Natural killer cell (primary cell): ENCODE measurements around the gene CTBP1. TPM values are rescaled to one million over a fixed set of nuclear protein-coding genes. Genes with fewer than 3 reads are reported as not detected.

Experiments
- ATAC-seq, 3 donors: fragments of 150-1000 bp in 2 of 3; fragments of 200-7000 bp in 1 of 3; cut with Tn5 transposase; 1 replicate in 1 of 3; 2 replicates in 2 of 3; pipeline ENCODE4 v1.10.0; 2021; ENCODE audit warnings: mild to moderate bottlenecking in 2 of 3, moderate library complexity in 2 of 3
- DNase-seq, 2 donors: peaks; one replicate each; pipeline versions ENCODE4 v3.0.0 to v3.0.0-alpha.2; 2013 to 2021; ENCODE audit warnings: mixed read lengths in 1 of 2
- H3K27ac ChIP-seq: one replicate; pipeline ENCODE4 v1.5.1; 2013; ENCODE audit warnings: mild to moderate bottlenecking, low read length
- H3K27me3 ChIP-seq: one replicate; pipeline ENCODE4 v1.6.1; 2013; ENCODE audit warnings: low read length; ENCODE audit not compliant: control insufficient read depth, insufficient read depth
- H3K36me3 ChIP-seq: one replicate; pipeline ENCODE4 v1.6.1; 2013; ENCODE audit warnings: low read length; ENCODE audit not compliant: control insufficient read depth, insufficient read depth
- H3K4me1 ChIP-seq: one replicate; pipeline ENCODE4 v1.6.1; 2013; ENCODE audit warnings: low read length; ENCODE audit not compliant: control insufficient read depth, insufficient read depth
- H3K4me3 ChIP-seq: one replicate; pipeline ENCODE4 v1.5.1; 2013; ENCODE audit warnings: low read length
- H3K9me3 ChIP-seq: one replicate; pipeline ENCODE4 v1.6.1; 2013; ENCODE audit warnings: low read length; ENCODE audit not compliant: control insufficient read depth, insufficient read depth
- H3K27ac Mint-ChIP-seq, 2 donors: one replicate each; pipeline ENCODE4 v1.8.0; 2022; ENCODE audit warnings: mild to moderate bottlenecking in 2 of 2, mixed read lengths in 2 of 2, moderate library complexity in 1 of 2
- H3K27me3 Mint-ChIP-seq, 2 donors: one replicate each; pipeline ENCODE4 v1.8.0; 2022; ENCODE audit warnings: low read depth in 2 of 2, mixed read lengths in 2 of 2
- H3K36me3 Mint-ChIP-seq: one replicate; pipeline ENCODE4 v1.8.0; 2022; ENCODE audit warnings: mixed read lengths
- H3K4me1 Mint-ChIP-seq, 2 donors: one replicate each; pipeline ENCODE4 v1.8.0; 2022; ENCODE audit warnings: mixed read lengths in 2 of 2
- H3K4me3 Mint-ChIP-seq: one replicate; pipeline ENCODE4 v1.8.0; 2022; ENCODE audit warnings: mild to moderate bottlenecking, moderate library complexity, mixed read lengths
- H3K9me3 Mint-ChIP-seq, 2 donors: one replicate each; pipeline ENCODE4 v1.8.0; 2022; ENCODE audit warnings: mixed read lengths in 2 of 2
- WGBS: methylation state at CpG from one replicate; pipeline ENCODE4 v1.1.7; 2013; ENCODE audit warnings: missing lambda C conversion rate; ENCODE audit not compliant: insufficient coverage; 5-methylcytosine and 5-hydroxymethylcytosine counted together
- intact Hi-C: fragments of 100-400 bp; cut with micrococcal nuclease; formaldehyde crosslinking; loops from one replicate; pipeline ENCODE4 v1.14.2; 2022
- total RNA-seq, 4 donors: library from RNA; stranded (reverse); fragments of 120-200 nt in 1 of 4; gene quantifications; one replicate each; pipeline versions ENCODE4 v1.2.3 to v1.2.4, GENCODE V29; 2013 to 2022
- TF ChIP-seq, protein P1 (sequence below): fragments of 200-600 bp; IDR thresholded peaks from one replicate; pipeline ENCODE4 v1.8.0; 2022; ENCODE audit warnings: antibody characterized with exemption

CTBP1 gene
- total RNA-seq, 3 donors from 2014 or later (not counting 1 experiment from before 2014, with no cell fraction given), result 384 to 388 (median 388) TPM

DNA sequence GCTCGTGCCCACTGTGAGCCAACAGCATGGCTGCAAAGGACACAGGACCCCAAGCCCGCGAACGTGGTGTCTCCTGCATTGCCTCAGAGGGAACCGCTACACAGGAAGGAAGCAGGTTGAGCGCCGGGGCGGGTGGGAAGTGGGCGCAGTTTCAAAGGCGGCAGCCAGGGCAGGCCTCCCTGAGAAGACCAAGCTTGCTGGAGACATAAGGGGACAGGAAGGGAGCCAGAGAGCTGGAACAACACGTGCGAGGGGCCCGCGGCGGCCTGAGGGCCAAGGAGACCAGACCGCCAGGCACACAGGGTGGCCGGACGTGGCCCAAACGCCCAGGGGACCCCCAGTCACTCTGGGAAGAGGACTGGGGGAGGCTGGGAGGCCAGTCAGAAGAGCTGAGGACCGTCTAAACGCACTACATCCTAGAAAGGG, 32.0 kb downstream of the CTBP1 start:
- Mint-ChIP-seq H3K4me3 (peak overlapping the region; percentile 89), H3K9me3 (no peaks in the 10 kb centered on the region), H3K27ac (peak overlapping the region; percentile 81 to 95), H3K4me1 (peaks cover 43 to 44% of the 10 kb centered on the region in 2 donors), H3K27me3 (no peaks in the 10 kb centered on the region), H3K36me3 (peaks cover 12% of the 10 kb centered on the region)
- intact Hi-C loops, result loop anchor here (5.0 kb wide), 1 partner anchor 50 kb away; no protein-coding TSS in a partner anchor
- Histone ChIP-seq H3K36me3 (peaks cover 56% of the 10 kb centered on the region), H3K9me3 (no peaks in the 10 kb centered on the region), H3K27ac (peak overlapping the region; percentile 74), H3K4me3 (peak overlapping the region; percentile 17), H3K4me1 (peaks cover 60% of the 10 kb centered on the region), H3K27me3 (no peaks in the 10 kb centered on the region)
- DNase-seq (peak; percentile 49 to 79), ATAC-seq (peak; percentile 74 to 82 (median 78))
- WGBS, result 3% methylated on average over 21 of the region's 21 CpGs
- TF ChIP-seq, protein P1, sequence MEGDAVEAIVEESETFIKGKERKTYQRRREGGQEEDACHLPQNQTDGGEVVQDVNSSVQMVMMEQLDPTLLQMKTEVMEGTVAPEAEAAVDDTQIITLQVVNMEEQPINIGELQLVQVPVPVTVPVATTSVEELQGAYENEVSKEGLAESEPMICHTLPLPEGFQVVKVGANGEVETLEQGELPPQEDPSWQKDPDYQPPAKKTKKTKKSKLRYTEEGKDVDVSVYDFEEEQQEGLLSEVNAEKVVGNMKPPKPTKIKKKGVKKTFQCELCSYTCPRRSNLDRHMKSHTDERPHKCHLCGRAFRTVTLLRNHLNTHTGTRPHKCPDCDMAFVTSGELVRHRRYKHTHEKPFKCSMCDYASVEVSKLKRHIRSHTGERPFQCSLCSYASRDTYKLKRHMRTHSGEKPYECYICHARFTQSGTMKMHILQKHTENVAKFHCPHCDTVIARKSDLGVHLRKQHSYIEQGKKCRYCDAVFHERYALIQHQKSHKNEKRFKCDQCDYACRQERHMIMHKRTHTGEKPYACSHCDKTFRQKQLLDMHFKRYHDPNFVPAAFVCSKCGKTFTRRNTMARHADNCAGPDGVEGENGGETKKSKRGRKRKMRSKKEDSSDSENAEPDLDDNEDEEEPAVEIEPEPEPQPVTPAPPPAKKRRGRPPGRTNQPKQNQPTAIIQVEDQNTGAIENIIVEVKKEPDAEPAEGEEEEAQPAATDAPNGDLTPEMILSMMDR, result no peak

DNA sequence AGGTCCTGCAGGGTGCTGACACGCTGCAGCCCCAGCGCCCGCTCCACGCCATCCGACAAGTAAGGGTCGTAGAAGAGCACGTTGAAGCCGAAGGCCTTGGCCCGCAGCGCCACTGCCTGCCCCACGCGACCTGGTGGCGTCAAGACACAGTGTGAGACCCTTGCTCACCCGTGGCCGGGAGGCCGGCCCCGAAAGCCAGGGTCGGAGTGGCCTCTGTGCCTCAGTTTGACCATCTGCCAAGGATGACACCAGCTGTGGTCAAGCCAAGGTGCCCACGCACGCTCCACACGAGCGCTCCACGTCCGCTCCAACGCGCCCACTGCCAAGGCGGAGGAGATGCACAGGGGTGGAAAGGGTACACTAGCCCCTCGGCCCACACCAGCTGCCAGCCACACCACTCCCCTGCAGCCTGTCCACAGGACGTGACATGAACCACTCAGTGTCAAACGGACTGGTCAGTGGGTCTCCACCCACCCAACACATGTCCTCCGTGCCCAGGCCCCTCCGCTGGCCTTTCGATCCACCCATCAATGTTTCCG, 32.8 kb downstream of the CTBP1 start:
- 96% methylated on average over 34 of the region's 34 CpGs for WGBS
- Histone ChIP-seq H3K4me1 (peaks cover 60% of the 10 kb centered on the region), H3K36me3 (peaks cover 58% of the 10 kb centered on the region), H3K27ac (no peak overlapping the region), H3K27me3 (no peaks in the 10 kb centered on the region), H3K4me3 (no peak overlapping the region), H3K9me3 (no peaks in the 10 kb centered on the region)
- no peaks in the 10 kb centered on the region for H3K9me3 Mint-ChIP-seq
- H3K4me3 Mint-ChIP-seq, result peak overlapping the region; percentile 89
- intact Hi-C loops, result loop anchor here (5.0 kb wide), 1 partner anchor 49 kb away; no protein-coding TSS in a partner anchor
- DNase-seq (no peak), ATAC-seq (no peak)
- H3K27me3 Mint-ChIP-seq, result no peaks in the 10 kb centered on the region
- TF ChIP-seq, protein P1, result no peak
- peaks cover 12% of the 10 kb centered on the region for H3K36me3 Mint-ChIP-seq
- H3K4me1 Mint-ChIP-seq, result peaks cover 36 to 37% of the 10 kb centered on the region in 2 donors
- H3K27ac Mint-ChIP-seq, result peak overlapping the region; percentile 81 to 95

DNA sequence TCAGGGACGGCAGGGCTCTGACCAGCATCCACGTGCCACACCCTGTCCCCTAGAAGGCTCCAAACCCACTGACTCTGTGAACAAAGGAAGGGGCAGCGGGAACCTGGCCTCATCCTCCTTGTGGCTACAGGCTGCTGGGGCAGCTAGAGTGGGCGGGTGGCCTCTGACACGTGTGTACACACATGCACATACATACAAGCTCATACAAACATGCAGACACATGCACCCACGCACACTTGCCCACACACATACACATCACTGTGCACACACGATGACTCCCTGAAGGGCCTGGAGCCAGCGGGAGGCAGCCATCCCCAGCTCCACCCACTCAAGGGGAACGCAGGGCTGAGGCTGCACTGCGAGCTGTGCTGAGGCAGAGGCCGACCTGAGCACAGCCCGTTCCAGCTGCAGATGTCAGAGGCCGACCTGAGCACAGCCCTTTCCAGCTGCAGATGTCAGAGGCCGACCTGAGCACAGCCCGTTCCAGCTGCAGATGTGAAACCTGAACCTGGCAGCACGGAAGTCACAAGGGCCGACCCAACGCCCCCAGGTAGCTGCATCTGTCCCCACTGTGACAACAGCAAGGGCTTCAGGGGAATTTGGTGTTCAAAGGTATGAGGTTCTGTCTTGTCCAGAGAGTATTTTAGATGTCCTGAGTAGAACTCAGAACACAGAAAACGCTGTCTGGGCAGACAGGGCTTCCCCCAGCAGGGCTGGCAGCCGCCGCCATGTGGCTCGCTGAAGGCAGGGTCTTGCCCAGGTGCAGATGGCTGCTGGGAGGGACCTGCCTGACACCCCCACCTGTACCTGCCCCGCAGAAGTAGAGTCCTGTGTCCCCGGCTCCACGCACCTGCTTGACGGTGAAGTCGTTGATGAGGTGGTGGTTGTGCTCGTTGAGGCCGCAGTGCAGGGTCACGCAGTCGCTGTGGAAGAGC, 33.5 kb downstream of the CTBP1 start:
- WGBS, result 90% methylated on average over 31 of the region's 31 CpGs
- Histone ChIP-seq H3K27ac (no peak overlapping the region), H3K4me3 (no peak overlapping the region), H3K36me3 (peaks cover 61% of the 10 kb centered on the region), H3K9me3 (no peaks in the 10 kb centered on the region), H3K4me1 (peaks cover 58% of the 10 kb centered on the region), H3K27me3 (no peaks in the 10 kb centered on the region)
- DNase-seq, result no peak
- ATAC-seq, result no peak
- TF ChIP-seq, protein P1, result no peak
- Mint-ChIP-seq H3K4me3 (peak overlapping the region; percentile 17), H3K36me3 (peaks cover 12% of the 10 kb centered on the region), H3K9me3 (no peaks in the 10 kb centered on the region), H3K27me3 (no peaks in the 10 kb centered on the region), H3K4me1 (peaks cover 34 to 37% of the 10 kb centered on the region in 2 donors), H3K27ac (peak overlapping the region in 1 of 2 donors; percentile 23)
- intact Hi-C loops, result loop anchor here (5.0 kb wide), 1 partner anchor 48 kb away; no protein-coding TSS in a partner anchor
